PC-3 (cell line): ENCODE results near the gene PLXNB2. TPM values are rescaled to one million over a fixed set of nuclear protein-coding genes. Genes with fewer than 3 reads are reported as not detected.

Source experiments
- ATAC-seq: fragments of 200-7000 bp; cut with Tn5 transposase; 2 replicates; pipeline ENCODE4 v1.9.1; 2020; ENCODE audit warnings: mild to moderate bottlenecking, moderate library complexity
- BruUV-seq: library from RNA; stranded (reverse); fragments of 400-500 nt; replicated peaks from 2 replicates; lab custom pipeline; 2021; lab: Mats Ljungman, UMichigan
- CTCF ChIA-PET: fragments of 300-600 bp; sonication (Branson Sonifier 250); formaldehyde crosslinking; loops from one replicate; lab custom pipeline; 2022; ENCODE audit warnings: antibody characterized with exemption; lab: Charles Lee
- POLR2A ChIA-PET: fragments of 300-600 bp; sonication (Branson Sonifier 250); formaldehyde crosslinking; loops from one replicate; lab custom pipeline; 2022; ENCODE audit warnings: antibody characterized with exemption; ENCODE audit not compliant: unreplicated experiment; lab: Charles Lee
- DNase-seq: peaks from one replicate; pipeline ENCODE4 v3.0.0-alpha.2; 2015
- H2AFZ ChIP-seq: fragments of 300-600 bp; sonication (generic); 2 replicates; pipeline ENCODE4 v1.6.0; 2016; ENCODE audit warnings: antibody characterized with exemption, low read length
- H3F3A ChIP-seq: fragments of 300-600 bp; sonication (generic); one replicate; pipeline ENCODE4 v1.6.0; 2017; ENCODE audit warnings: antibody characterized with exemption, low read length, control low read depth, mild to moderate bottlenecking; ENCODE audit not compliant: unreplicated experiment
- H3K27ac ChIP-seq: fragments of 300-600 bp; sonication (generic); 2 replicates; pipeline ENCODE4 v1.5.1; 2016; ENCODE audit warnings: mild to moderate bottlenecking, low read length
- H3K27me3 ChIP-seq: fragments of 300-600 bp; sonication (generic); 2 replicates; pipeline ENCODE4 v1.6.1; 2016; ENCODE audit warnings: low read length, mixed read lengths
- H3K36me3 ChIP-seq: fragments of 300-600 bp; sonication (generic); 2 replicates; pipeline ENCODE4 v1.6.1; 2016; ENCODE audit warnings: low read depth, mixed run types, low read length, mixed read lengths
- H3K4me1 ChIP-seq: fragments of 300-600 bp; sonication (generic); 2 replicates; pipeline ENCODE4 v1.5.1; 2016; ENCODE audit warnings: low read length; ENCODE audit not compliant: insufficient read depth
- H3K4me2 ChIP-seq: fragments of 300-600 bp; sonication (generic); 2 replicates; pipeline ENCODE4 v1.6.0; 2016; ENCODE audit warnings: low read length
- H3K4me3 ChIP-seq: fragments of 300-600 bp; sonication (generic); 2 replicates; pipeline ENCODE4 v1.5.1; 2016; ENCODE audit warnings: mild to moderate bottlenecking, low read length, mixed read lengths
- H3K79me2 ChIP-seq: fragments of 300-600 bp; sonication (generic); 2 replicates; pipeline ENCODE4 v1.6.1; 2017; ENCODE audit warnings: low read length, mixed read lengths
- H3K9ac ChIP-seq: fragments of 300-600 bp; sonication (generic); 2 replicates; pipeline ENCODE4 v1.6.0; 2016; ENCODE audit warnings: mild to moderate bottlenecking, low read length
- H3K9me2 ChIP-seq: fragments of 300-600 bp; sonication (generic); replicated peaks from 2 replicates; pipeline ENCODE4 v1.6.1; 2016; ENCODE audit warnings: mixed run types, low read length, mixed read lengths
- H3K9me3 ChIP-seq: fragments of 300-600 bp; sonication (generic); 2 replicates; pipeline ENCODE4 v1.6.1; 2016; ENCODE audit warnings: low read length, mixed read lengths
- H4K20me1 ChIP-seq: fragments of 300-600 bp; sonication (generic); 2 replicates; pipeline ENCODE4 v1.6.1; 2016; ENCODE audit warnings: low read length, mixed read lengths
- CTCF ChIP-seq: fragments of 300-600 bp; sonication (generic); conservative IDR thresholded peaks from 2 replicates; pipeline ENCODE4 v1.5.1; 2017; ENCODE audit warnings: antibody characterized with exemption, low read depth, mild to moderate bottlenecking, low read length
- EZH2 ChIP-seq: fragments of 300-600 bp; sonication (generic); IDR thresholded peaks from one replicate; pipeline ENCODE4 v1.6.1; 2017; ENCODE audit warnings: antibody characterized with exemption, mild to moderate bottlenecking, low read length; ENCODE audit not compliant: unreplicated experiment
- EZH2phosphoT487 ChIP-seq: fragments of 300-600 bp; sonication (generic); IDR thresholded peaks from 2 replicates; pipeline ENCODE4 v1.6.1; 2018; ENCODE audit warnings: mild to moderate bottlenecking, antibody characterized with exemption, low read length, borderline replicate concordance
- intact Hi-C: fragments of 100-400 bp; cut with micrococcal nuclease; formaldehyde crosslinking; loops from 2 replicates; pipeline ENCODE4 v1.9.0; 2023
- total RNA-seq: library from RNA; depleted of rRNA; stranded (reverse); fragments of >200 nt; gene quantifications from 2 replicates; pipeline ENCODE4 v1.2.3, GENCODE V29; 2014

Gene PLXNB2
- total RNA-seq, 1 experiment from 2014 or later = 68.2 TPM

DNA sequence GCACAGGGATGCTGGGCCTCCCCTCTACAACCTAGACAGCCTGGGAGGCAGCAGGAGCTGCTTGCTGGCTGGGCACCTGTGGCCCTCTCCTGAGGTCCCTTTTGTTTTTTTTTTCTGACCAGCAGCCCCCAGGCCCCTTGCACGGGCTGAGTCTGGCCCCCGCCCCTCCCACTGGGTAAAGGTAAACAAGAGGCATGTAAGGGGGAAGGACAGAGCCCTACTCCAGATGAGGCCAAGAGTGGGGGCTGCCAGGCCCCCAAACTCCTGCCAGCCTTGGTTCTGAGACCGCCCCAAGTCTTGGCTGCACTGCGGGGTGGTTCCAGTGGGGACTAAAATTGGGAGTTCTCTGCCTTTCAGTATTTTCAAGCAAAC lies 9.2 kb downstream of the PLXNB2 start:
- no peak overlapping the region for H2AFZ ChIP-seq
- no peak overlapping the region for H3K27ac ChIP-seq
- H3F3A ChIP-seq = no peaks in the 10 kb centered on the region
- POLR2A ChIA-PET = no interaction called here
- intact Hi-C loops = no loop called here
- H3K4me1 ChIP-seq = peaks cover 27% of the 10 kb centered on the region
- DNase-seq = no peak
- no peak overlapping the region for H3K4me2 ChIP-seq
- CTCF ChIA-PET = no interaction called here
- no peaks in the 10 kb centered on the region for H3K36me3 ChIP-seq
- no peaks in the 10 kb centered on the region for H3K9me2 ChIP-seq
- no peak for TF ChIP-seq EZH2
- TF ChIP-seq EZH2phosphoT487 = no peak
- no peak for TF ChIP-seq CTCF
- peaks cover 91% of the 10 kb centered on the region for H3K79me2 ChIP-seq
- H3K27me3 ChIP-seq = no peaks in the 10 kb centered on the region
- H4K20me1 ChIP-seq = peaks cover 2% of the 10 kb centered on the region; the same call in 1 of the 2 replicates
- H3K9ac ChIP-seq = no peak overlapping the region
- no peak for ATAC-seq
- H3K4me3 ChIP-seq = no peak overlapping the region
- no TSS peak for BruUV-seq
- no peaks in the 10 kb centered on the region for H3K9me3 ChIP-seq

DNA sequence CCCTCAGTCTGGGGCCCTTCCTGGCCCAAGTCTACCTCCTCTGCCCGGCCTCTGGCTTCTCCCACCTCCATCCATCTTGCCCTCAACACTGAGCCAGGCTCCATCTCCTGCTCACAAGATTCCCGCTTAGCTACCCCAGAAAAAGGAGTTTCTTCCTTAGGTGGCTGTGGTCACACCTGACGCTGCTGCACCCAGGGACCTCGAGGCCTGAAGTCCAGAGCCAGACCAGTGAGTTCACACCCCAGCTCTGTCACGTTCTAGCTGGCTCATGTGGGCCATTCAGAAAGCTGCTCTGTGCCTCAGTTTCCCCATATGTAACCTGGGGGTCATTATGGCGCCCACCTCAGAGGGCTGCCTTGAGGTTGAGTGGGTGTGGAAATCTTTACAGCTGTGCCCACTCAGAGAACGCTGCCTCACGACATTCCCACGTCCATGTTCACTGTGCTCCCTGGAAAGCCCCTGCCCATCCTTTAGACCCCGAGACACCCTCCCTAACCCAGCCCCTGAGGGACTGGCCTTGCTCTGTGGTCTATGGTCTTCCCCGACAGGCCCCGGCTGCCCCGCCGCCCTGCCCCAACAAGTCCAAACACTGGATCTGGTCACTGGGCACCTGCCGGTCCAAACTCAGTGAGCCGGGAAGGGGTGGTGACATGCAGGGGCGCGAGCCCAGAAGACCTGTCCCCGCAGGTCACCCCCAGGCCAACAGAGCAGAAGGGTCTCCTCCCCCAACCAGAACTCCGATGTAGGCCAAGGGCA lies 9.8 kb downstream of the PLXNB2 start:
- intact Hi-C loops = no loop called here
- no peaks in the 10 kb centered on the region; the same call in 1 of the 2 replicates for H4K20me1 ChIP-seq

More for the DNA sequence above, 9.8 kb downstream of the PLXNB2 start:
- Histone ChIP-seq H3K79me2 (peaks cover 91% of the 10 kb centered on the region), H3K9me3 (no peaks in the 10 kb centered on the region), H3K27me3 (no peaks in the 10 kb centered on the region), H2AFZ (no peak overlapping the region), H3K4me2 (no peak overlapping the region), H3K36me3 (no peaks in the 10 kb centered on the region), H3K4me3 (no peak overlapping the region), H3F3A (no peaks in the 10 kb centered on the region), H3K27ac (no peak overlapping the region), H3K9me2 (no peaks in the 10 kb centered on the region), H3K4me1 (peaks cover 27% of the 10 kb centered on the region), H3K9ac (no peak overlapping the region)
- ATAC-seq (no peak), DNase-seq (no peak)
- ChIA-PET POLR2A (no interaction called here), CTCF (no interaction called here)
- TF ChIP-seq CTCF (no peak), EZH2 (no peak), EZH2phosphoT487 (no peak)
- no TSS peak for BruUV-seq
